HepG2 (cell line): ENCODE results near the gene ATP4A. TPM values are rescaled to one million over a fixed set of nuclear protein-coding genes. Genes with fewer than 3 reads are reported as not detected.
"Not testable (repeated sequence)": the region's sequence is repeated elsewhere in the genome, so short reads cannot be mapped to it uniquely, and the experiment has no call there.

Source experiments
- ATAC-seq: fragments of 200-7000 bp; cut with Tn5 transposase; 3 replicates; pipeline ENCODE4 v1.9.1; 2020; ENCODE audit warnings: mild to moderate bottlenecking, moderate library complexity
- BruUV-seq: library from RNA; stranded (reverse); fragments of 400-500 nt; replicated peaks from 2 replicates; lab custom pipeline; 2021; lab: Mats Ljungman, UMichigan
- CTCF ChIA-PET: fragments of 300-600 bp; formaldehyde crosslinking; extraction: SDS; loops from one replicate; lab custom pipeline; 2021; ENCODE audit warnings: low total read pairs, inconsistent platforms, low intra/inter-chr PET ratio; lab: Yijun Ruan, JAX
- POLR2A ChIA-PET: fragments of 350-600 bp; sonication (Branson Sonifier 250); formaldehyde crosslinking; loops from one replicate; lab custom pipeline; 2020; ENCODE audit warnings: antibody characterized with exemption, inconsistent platforms; lab: Yijun Ruan, JAX
- DNase-seq: peaks from one replicate; pipeline ENCODE4 v3.0.0-alpha.2; 2015; ENCODE audit warnings: low spot score
- FAIRE-seq: peaks from 3 replicates; lab custom pipeline; 2011; peaks lifted over from hg19 to GRCh38; lab: Jason Lieb, UNC
- H2AFZ ChIP-seq: one replicate; pipeline ENCODE4 v1.6.1; 2011; ENCODE audit warnings: low read length, inconsistent platforms
- H3K27ac ChIP-seq: fragments of 300-600 bp; 3 replicates; pipeline ENCODE4 v1.8.0; 2011; ENCODE audit warnings: mixed run types, mild to moderate bottlenecking, mixed read lengths, low read length, inconsistent platforms; ENCODE audit not compliant: insufficient read depth; ENCODE audit errors: extremely low read length
- H3K27me3 ChIP-seq, 2 experiments: fragments of 200-600 bp in 1 of 2; 2 replicates in 1 of 2; 3 replicates in 1 of 2; pipeline versions ENCODE4 v1.6.0 to v1.8.0; 2011; ENCODE audit warnings: low read length in 2 of 2, mild to moderate bottlenecking in 2 of 2, moderate library complexity in 2 of 2, inconsistent platforms in 1 of 2; ENCODE audit not compliant: insufficient read depth in 2 of 2, control insufficient read depth in 1 of 2
- H3K36me3 ChIP-seq, 2 experiments: fragments of 200-600 bp in 1 of 2; replicated peaks in 1 of 2; 2 replicates in 1 of 2; 3 replicates in 1 of 2; pipeline versions ENCODE4 v1.5.1 to v1.8.0; 2011; ENCODE audit warnings: low read length in 2 of 2, inconsistent platforms in 1 of 2; ENCODE audit not compliant: insufficient read depth in 2 of 2, control insufficient read depth in 1 of 2
- H3K4me1 ChIP-seq: 2 replicates; pipeline ENCODE4 v1.5.1; 2012; ENCODE audit warnings: low read length, inconsistent platforms; ENCODE audit not compliant: insufficient read depth
- H3K4me2 ChIP-seq: 2 replicates; pipeline ENCODE4 v1.6.0; 2011; ENCODE audit warnings: low read depth, low read length, inconsistent platforms
- H3K4me3 ChIP-seq, 3 experiments: fragments of 200-600 bp in 1 of 3; sonication (generic), shearing (Covaris generic) in 1 of 3; replicated peaks in 1 of 3; 2 replicates each; pipeline ENCODE4 v1.5.1; 2011 to 2016; ENCODE audit warnings: low read length in 3 of 3, inconsistent platforms in 2 of 3, low read depth in 2 of 3, mild to moderate bottlenecking in 2 of 3, control low read depth in 1 of 3, mixed read lengths in 1 of 3; ENCODE audit not compliant: insufficient read depth in 1 of 3
- H3K79me2 ChIP-seq: one replicate; pipeline ENCODE4 v1.6.1; 2011; ENCODE audit warnings: low read length, inconsistent platforms; ENCODE audit not compliant: insufficient read depth
- H3K9ac ChIP-seq: 2 replicates; pipeline ENCODE4 v1.6.0; 2011; ENCODE audit warnings: mild to moderate bottlenecking, low read depth, low read length, inconsistent platforms; ENCODE audit not compliant: insufficient read depth
- H3K9me3 ChIP-seq: 2 replicates; pipeline ENCODE4 v1.5.1; 2012; ENCODE audit warnings: mild to moderate bottlenecking, low read length
- H4K20me1 ChIP-seq: 2 replicates; pipeline ENCODE4 v1.6.0; 2011; ENCODE audit warnings: inconsistent platforms, mild to moderate bottlenecking, low read length, moderate library complexity; ENCODE audit not compliant: insufficient read depth
- ZNF12 ChIP-seq: sonication (generic); formaldehyde crosslinking; IDR thresholded peaks from 2 replicates; pipeline ENCODE4 v1.5.0; 2020; ENCODE audit warnings: missing genetic modification reagents
- ZNF761 ChIP-seq: sonication (generic); formaldehyde crosslinking; conservative IDR thresholded peaks from 2 replicates; pipeline ENCODE4 v1.4.0; 2020; ENCODE audit warnings: mild to moderate bottlenecking, missing genetic modification reagents
- WGBS: methylation state at CpG from one replicate; pipeline ENCODE4 v1.1.6; 2017; ENCODE audit warnings: low lambda C conversion rate; 5-methylcytosine and 5-hydroxymethylcytosine counted together
- in situ Hi-C: cut with HindIII; loops from 2 replicates; pipeline ENCODE4 v1.10.0; 2017; ENCODE audit warnings: low pct_unique_long_range_greater_than_20kb; ENCODE audit not compliant: extremely low pct_ligation_motif_present
- intact Hi-C: fragments of 100-400 bp; cut with micrococcal nuclease; formaldehyde crosslinking; loops from one replicate; pipeline ENCODE4 v1.10.0; 2022; ENCODE audit not compliant: unreplicated experiment
- polyA plus RNA-seq, 8 experiments: library from polyadenylated mRNA; depleted of rRNA in 3 of 8; stranded (reverse) in 7 of 8; unstranded in 1 of 8; fragments of >200 nt; fragmentation: Illumina TruSeq in 4 of 8; extraction: Trizol in 4 of 8; gene quantifications; 2 replicates each; pipeline versions ENCODE4 v1.2.1 to v1.2.3, GENCODE V29; 2011 to 2016; ENCODE audit warnings: low read depth in 4 of 8, missing spikeins in 1 of 8, mixed read lengths in 1 of 8; ENCODE audit not compliant: insufficient read depth in 1 of 8
- total RNA-seq, 5 experiments: library from RNA; depleted of rRNA; stranded (reverse); fragments of >200 nt; fragmentation: Illumina TruSeq; extraction: Trizol; gene quantifications; 2 replicates each; pipeline ENCODE4 v1.2.3, GENCODE V29; 2016; ENCODE audit warnings: low read depth in 1 of 5
- TF ChIP-seq, protein P1 (sequence below): sonication (generic); formaldehyde crosslinking; IDR thresholded peaks from 2 replicates; pipeline ENCODE4 v1.4.0; 2020; ENCODE audit warnings: missing genetic modification reagents, borderline replicate concordance

The ATP4A gene
- total and polyA plus RNA-seq, 2 of the 13 experiments (the other 11 are each of a cell fraction or from before 2014, with no cell fraction given), result 0.08 to 0.11 TPM

DNA sequence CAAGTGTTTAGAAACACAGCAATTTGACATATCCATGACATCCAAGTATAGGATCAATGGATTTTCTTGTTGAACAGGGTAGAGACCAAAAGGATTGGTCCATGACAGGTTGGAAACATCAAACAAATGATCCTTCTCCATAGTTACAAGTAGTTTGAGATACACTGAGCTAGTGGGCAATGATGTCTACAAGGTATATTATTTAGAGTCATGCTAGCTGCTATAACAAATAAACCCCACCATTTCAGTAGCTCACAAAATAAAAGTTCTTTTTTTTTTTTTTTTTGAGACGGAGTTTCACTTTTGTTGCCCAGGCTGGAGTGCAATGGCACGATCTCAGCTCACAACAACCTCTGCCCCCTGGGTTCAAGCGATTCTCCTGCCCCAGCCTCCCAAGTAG, 44.2 kb upstream of the ATP4A start:
- no TSS peak for BruUV-seq
- Histone ChIP-seq H3K79me2 (no peaks in the 10 kb centered on the region), H2AFZ (no peak overlapping the region), H4K20me1 (no peaks in the 10 kb centered on the region), H3K9me3 (peaks cover 23% of the 10 kb centered on the region), H3K4me1 (peaks cover 27% of the 10 kb centered on the region), H3K4me2 (no peak overlapping the region), H3K4me3 (no peak overlapping the region), H3K9ac (no peak overlapping the region), H3K27me3 (peaks cover 0 to 7% of the 10 kb centered on the region in 2 experiments; a peak in 1 of 5 replicates), H3K27ac (no peak overlapping the region), H3K36me3 (no peaks in the 10 kb centered on the region)
- no peak for FAIRE-seq
- 30% methylated on average over 3 of the region's 3 CpGs for WGBS
- intact Hi-C loops, result no loop called here
- ATAC-seq, result no peak
- ChIA-PET CTCF (no interaction called here), POLR2A (no interaction called here)
- no peak for DNase-seq
- in situ Hi-C loops, result no loop called here
- peak; percentile 97 for TF ChIP-seq ZNF12
- TF ChIP-seq, protein P1, sequence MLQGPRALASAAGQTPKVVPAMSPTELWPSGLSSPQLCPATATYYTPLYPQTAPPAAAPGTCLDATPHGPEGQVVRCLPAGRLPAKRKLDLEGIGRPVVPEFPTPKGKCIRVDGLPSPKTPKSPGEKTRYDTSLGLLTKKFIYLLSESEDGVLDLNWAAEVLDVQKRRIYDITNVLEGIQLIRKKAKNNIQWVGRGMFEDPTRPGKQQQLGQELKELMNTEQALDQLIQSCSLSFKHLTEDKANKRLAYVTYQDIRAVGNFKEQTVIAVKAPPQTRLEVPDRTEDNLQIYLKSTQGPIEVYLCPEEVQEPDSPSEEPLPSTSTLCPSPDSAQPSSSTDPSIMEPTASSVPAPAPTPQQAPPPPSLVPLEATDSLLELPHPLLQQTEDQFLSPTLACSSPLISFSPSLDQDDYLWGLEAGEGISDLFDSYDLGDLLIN, result no peak

DNA sequence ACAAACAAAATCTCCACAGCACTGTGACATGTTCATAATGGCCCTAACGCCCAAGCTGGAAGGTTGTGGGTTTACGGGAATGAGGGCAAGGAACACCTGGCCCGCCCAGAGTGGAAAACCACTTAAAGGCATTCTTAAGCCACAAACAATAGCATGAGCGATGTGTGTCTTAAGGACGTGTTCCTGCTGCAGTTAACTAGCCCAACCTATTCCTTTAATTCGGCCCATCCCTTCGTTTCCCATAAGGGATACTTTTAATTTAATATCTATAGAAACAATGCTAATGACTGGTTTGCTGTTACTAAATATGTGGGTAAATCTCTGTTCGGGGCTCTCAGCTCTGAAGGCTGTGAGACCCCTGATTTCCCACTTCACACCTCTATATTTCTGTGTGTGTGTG, 43.7 kb upstream of the ATP4A start:
- H3K36me3 ChIP-seq, intact Hi-C loops, H2AFZ ChIP-seq, H3K79me2 ChIP-seq, FAIRE-seq, in situ Hi-C loops, H3K9ac ChIP-seq, H3K4me3 ChIP-seq, ATAC-seq, H3K27ac ChIP-seq, H3K4me2 ChIP-seq, CTCF ChIA-PET, BruUV-seq, H4K20me1 ChIP-seq, DNase-seq: not testable (repeated sequence)
- Histone ChIP-seq H3K9me3 (peaks cover 23% of the 10 kb centered on the region), H3K27me3 (peaks cover 0 to 11% of the 10 kb centered on the region in 2 experiments; a peak in 1 of 5 replicates), H3K4me1 (peaks cover 27% of the 10 kb centered on the region)
- peak; percentile 100 for TF ChIP-seq ZNF761
- 91% methylated on average over 8 of the region's 8 CpGs for WGBS
- POLR2A ChIA-PET, result interaction anchor here (3.0 kb wide), 1 partner anchor 37 kb away, joined by 13 read pairs; no protein-coding TSS in a partner anchor
